Endometrial microvascular endothelial cells (primary cell): ENCODE data around the gene C1QL1. TPM values are rescaled to one million over a fixed set of nuclear protein-coding genes. Genes with fewer than 3 reads are reported as not detected.
"Not testable (repeated sequence)": the region's sequence is repeated elsewhere in the genome, so short reads cannot be mapped to it uniquely, and the experiment has no call there.

ENCODE experiments used
- in situ Hi-C: cut with HindIII; loops from 2 replicates; pipeline ENCODE4 v1.10.0; 2017; ENCODE audit warnings: low sequenced_read_pairs, low pct_unique_long_range_greater_than_20kb; ENCODE audit errors: inconsistent ontology term
- total RNA-seq: library from RNA; depleted of rRNA; stranded (reverse); fragments of >200 nt; gene quantifications from one replicate; pipeline ENCODE4 v1.2.3, GENCODE V29; 2015; ENCODE audit errors: inconsistent ontology term

C1QL1 gene
- total RNA-seq, 1 donor from 2014 or later, result not detected

GRCh38 chr17:44967026-44967906, 837 bp downstream of the C1QL1 start:
- in situ Hi-C loops, result no loop called here

GRCh38 chr17:44966348-44967025, 1.6 kb downstream of the C1QL1 start:
- in situ Hi-C loops, result no loop called here

- in situ Hi-C loops, result no loop called here
These were observed 2.4 kb downstream of the C1QL1 start for GRCh38 chr17:44965481-44966234.

- in situ Hi-C loops, result no loop called here
These were observed 6.2 kb downstream of the C1QL1 start for GRCh38 chr17:44961921-44962350.

GRCh38 chr17:44960691-44961090, 7.4 kb downstream of the C1QL1 start:
- in situ Hi-C loops, result no loop called here

GRCh38 chr17:44959821-44960531, 8.1 kb downstream of the C1QL1 start:
- in situ Hi-C loops, result no loop called here

- in situ Hi-C loops, result no loop called here
These were observed 10.8 kb downstream of the C1QL1 start for GRCh38 chr17:44956998-44957981.

GRCh38 chr17:44955674-44956425, 12.3 kb downstream of the C1QL1 start:
- in situ Hi-C loops, result no loop called here

GRCh38 chr17:44952946-44953475, 15.1 kb downstream of the C1QL1 start:
- in situ Hi-C loops, result no loop called here

- in situ Hi-C loops, result no loop called here
These were observed 19.7 kb downstream of the C1QL1 start for GRCh38 chr17:44948315-44948795.

GRCh38 chr17:44947461-44948314, 20.4 kb downstream of the C1QL1 start, which contains the start of gene KIF18B:
Gene KIF18B, minus strand, starts transcription at chr17:44947773. Its CDS starts 11,429 bp downstream, at chr17:44936344.
- in situ Hi-C loops, result no loop called here

GRCh38 chr17:44945652-44946051, 22.5 kb downstream of the C1QL1 start:
- in situ Hi-C loops, result not testable (repeated sequence)

GRCh38 chr17:44942456-44942855, 25.6 kb downstream of the C1QL1 start:
- in situ Hi-C loops, result no loop called here

- in situ Hi-C loops, result no loop called here
These were observed 26.3 kb downstream of the C1QL1 start for GRCh38 chr17:44941712-44942331.

- in situ Hi-C loops, result no loop called here
These were observed 27.3 kb downstream of the C1QL1 start for GRCh38 chr17:44940768-44941167.
